ENCODE data around the gene RNF227. TPM values are rescaled to one million over a fixed set of nuclear protein-coding genes. Genes with fewer than 3 reads are reported as not detected.

Gene RNF227
- total and polyA plus RNA-seq, 10 of the 15 experiments (the other 5 are each of a cell fraction or from before 2014, with no cell fraction given), result 0.49 to 5.0 (median 1.3) TPM

GRCh38 chr17:7915611-7916384 lies at the start of gene RNF227 (continued):
- TF ChIP-seq ZBTB40 (IDR thresholded peaks at IDR 0.05; ENCODE audit: borderline replicate concordance) (no peak), JUNB (IDR thresholded peaks at IDR 0.05) (no peak), SREBF1 (IDR thresholded peaks at IDR 0.05; ENCODE audit: low read length) (no peak), PRDM15 (CRISPR knock-in tag; IDR thresholded peaks at IDR 0.05) (no peak), TCF12 (IDR thresholded peaks at IDR 0.05; ENCODE audit: low read depth, low read length) (no peak), ZBED1 (IDR thresholded peaks at IDR 0.05; ENCODE audit: borderline replicate concordance) (no peak), MXI1 (IDR thresholded peaks at IDR 0.05; ENCODE audit: low read depth, low read length) (peak; percentile 58; the same call in 1 of the 2 replicates), SUZ12 (IDR thresholded peaks at IDR 0.05; ENCODE audit: unreplicated experiment) (no peak), PML (IDR thresholded peaks at IDR 0.05; ENCODE audit: low read length) (no peak; the same call in 1 of the 2 replicates), PAX8 (IDR thresholded peaks at IDR 0.05) (no peak), GATAD2B (conservative IDR thresholded peaks at IDR 0.05; ENCODE audit: low read depth) (peak; percentile 29; the same call in 1 of the 2 replicates), RB1 (IDR thresholded peaks at IDR 0.05; ENCODE audit: borderline replicate concordance) (peak; percentile 98; the same call in 1 of the 2 replicates), HDAC2 (IDR thresholded peaks at IDR 0.05) (no peak), SREBF2 (IDR thresholded peaks at IDR 0.05; ENCODE audit: low read length) (no peak), KAT2A (conservative IDR thresholded peaks at IDR 0.05; ENCODE audit: control insufficient read depth, low read depth, low read length) (no peak), E2F4 (IDR thresholded peaks at IDR 0.05; ENCODE audit: low read depth, low read length) (no peak), SMAD5 (IDR thresholded peaks at IDR 0.05; ENCODE audit: low read depth) (no peak)
- TF ChIP-seq, protein P1, sequence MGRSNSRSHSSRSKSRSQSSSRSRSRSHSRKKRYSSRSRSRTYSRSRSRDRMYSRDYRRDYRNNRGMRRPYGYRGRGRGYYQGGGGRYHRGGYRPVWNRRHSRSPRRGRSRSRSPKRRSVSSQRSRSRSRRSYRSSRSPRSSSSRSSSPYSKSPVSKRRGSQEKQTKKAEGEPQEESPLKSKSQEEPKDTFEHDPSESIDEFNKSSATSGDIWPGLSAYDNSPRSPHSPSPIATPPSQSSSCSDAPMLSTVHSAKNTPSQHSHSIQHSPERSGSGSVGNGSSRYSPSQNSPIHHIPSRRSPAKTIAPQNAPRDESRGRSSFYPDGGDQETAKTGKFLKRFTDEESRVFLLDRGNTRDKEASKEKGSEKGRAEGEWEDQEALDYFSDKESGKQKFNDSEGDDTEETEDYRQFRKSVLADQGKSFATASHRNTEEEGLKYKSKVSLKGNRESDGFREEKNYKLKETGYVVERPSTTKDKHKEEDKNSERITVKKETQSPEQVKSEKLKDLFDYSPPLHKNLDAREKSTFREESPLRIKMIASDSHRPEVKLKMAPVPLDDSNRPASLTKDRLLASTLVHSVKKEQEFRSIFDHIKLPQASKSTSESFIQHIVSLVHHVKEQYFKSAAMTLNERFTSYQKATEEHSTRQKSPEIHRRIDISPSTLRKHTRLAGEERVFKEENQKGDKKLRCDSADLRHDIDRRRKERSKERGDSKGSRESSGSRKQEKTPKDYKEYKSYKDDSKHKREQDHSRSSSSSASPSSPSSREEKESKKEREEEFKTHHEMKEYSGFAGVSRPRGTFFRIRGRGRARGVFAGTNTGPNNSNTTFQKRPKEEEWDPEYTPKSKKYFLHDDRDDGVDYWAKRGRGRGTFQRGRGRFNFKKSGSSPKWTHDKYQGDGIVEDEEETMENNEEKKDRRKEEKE (IDR thresholded peaks at IDR 0.05), result no peak

Data from GM12878 (cell line).